ENCODE data around the gene MAD1L1.

The MAD1L1 gene

GRCh38 chr7:2213551-2214215 is 19.1 kb downstream of the MAD1L1 start:
- TF ChIP-seq, protein P1, sequence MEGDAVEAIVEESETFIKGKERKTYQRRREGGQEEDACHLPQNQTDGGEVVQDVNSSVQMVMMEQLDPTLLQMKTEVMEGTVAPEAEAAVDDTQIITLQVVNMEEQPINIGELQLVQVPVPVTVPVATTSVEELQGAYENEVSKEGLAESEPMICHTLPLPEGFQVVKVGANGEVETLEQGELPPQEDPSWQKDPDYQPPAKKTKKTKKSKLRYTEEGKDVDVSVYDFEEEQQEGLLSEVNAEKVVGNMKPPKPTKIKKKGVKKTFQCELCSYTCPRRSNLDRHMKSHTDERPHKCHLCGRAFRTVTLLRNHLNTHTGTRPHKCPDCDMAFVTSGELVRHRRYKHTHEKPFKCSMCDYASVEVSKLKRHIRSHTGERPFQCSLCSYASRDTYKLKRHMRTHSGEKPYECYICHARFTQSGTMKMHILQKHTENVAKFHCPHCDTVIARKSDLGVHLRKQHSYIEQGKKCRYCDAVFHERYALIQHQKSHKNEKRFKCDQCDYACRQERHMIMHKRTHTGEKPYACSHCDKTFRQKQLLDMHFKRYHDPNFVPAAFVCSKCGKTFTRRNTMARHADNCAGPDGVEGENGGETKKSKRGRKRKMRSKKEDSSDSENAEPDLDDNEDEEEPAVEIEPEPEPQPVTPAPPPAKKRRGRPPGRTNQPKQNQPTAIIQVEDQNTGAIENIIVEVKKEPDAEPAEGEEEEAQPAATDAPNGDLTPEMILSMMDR (IDR thresholded peaks at IDR 0.05) = no peak
- Histone ChIP-seq H3K27ac (no peak overlapping the region), H3K27me3 (no peaks in the 10 kb centered on the region), H3K36me3 (peaks cover 97% of the 10 kb centered on the region), H3K4me1 (ENCODE audit: control insufficient read depth in 1 of 2, insufficient read depth in 1 of 2, low read depth in 1 of 2, low read length in 1 of 2) (no peaks in the 10 kb centered on the region), H3K9me3 (no peaks in the 10 kb centered on the region), H3K4me3 (ENCODE audit: low read depth in 1 of 2, low read length in 1 of 2) (no peak overlapping the region)

GRCh38 chr7:2212906-2213305 is 19.8 kb downstream of the MAD1L1 start:
- Histone ChIP-seq H3K27me3 (no peaks in the 10 kb centered on the region), H3K4me1 (ENCODE audit: control insufficient read depth in 1 of 2, insufficient read depth in 1 of 2, low read depth in 1 of 2, low read length in 1 of 2) (no peaks in the 10 kb centered on the region), H3K4me3 (ENCODE audit: low read depth in 1 of 2, low read length in 1 of 2) (no peak overlapping the region), H3K36me3 (peaks cover 97% of the 10 kb centered on the region), H3K27ac (no peak overlapping the region), H3K9me3 (no peaks in the 10 kb centered on the region)
- TF ChIP-seq, protein P1 (IDR thresholded peaks at IDR 0.05) = no peak

GRCh38 chr7:2211926-2212325 is 20.8 kb downstream of the MAD1L1 start:
- Histone ChIP-seq H3K4me3 (ENCODE audit: low read depth in 1 of 2, low read length in 1 of 2) (no peak overlapping the region), H3K36me3 (peaks cover 96% of the 10 kb centered on the region), H3K27me3 (no peaks in the 10 kb centered on the region), H3K9me3 (no peaks in the 10 kb centered on the region), H3K4me1 (ENCODE audit: control insufficient read depth in 1 of 2, insufficient read depth in 1 of 2, low read depth in 1 of 2, low read length in 1 of 2) (no peaks in the 10 kb centered on the region), H3K27ac (no peak overlapping the region)
- TF ChIP-seq, protein P1 (IDR thresholded peaks at IDR 0.05) = no peak

DNA sequence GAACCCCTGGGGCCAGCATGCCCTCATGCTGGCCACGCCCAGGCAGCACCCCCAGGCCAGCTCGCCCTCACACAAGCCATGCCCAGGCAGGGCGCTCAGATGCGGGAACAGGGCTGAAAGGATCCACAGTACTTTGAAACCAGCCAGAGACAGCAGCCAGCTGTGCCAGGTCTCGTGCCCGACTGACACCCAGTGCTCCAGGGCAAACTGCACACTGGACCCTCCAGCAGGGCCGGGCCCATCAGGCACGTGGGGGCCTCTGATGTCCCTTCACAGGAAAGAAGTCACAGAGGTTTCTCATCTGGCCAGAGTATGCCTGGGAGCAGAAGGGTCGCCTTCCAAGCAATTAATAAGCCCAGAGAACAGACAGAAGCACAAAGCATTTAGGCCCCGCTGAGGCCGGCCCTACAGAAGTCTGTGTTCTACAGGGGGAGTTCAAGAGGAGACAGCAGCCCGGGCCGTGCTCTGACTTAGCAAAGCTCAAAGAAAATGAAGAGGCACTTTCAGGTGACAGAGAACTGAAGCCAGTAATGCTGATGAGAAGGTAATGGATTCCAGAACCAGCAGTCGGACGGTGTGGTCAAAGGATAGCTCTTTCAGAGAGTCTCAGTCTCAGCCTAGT is 21.4 kb downstream of the MAD1L1 start:
- H3K9me3 ChIP-seq = no peaks in the 10 kb centered on the region
- no peak overlapping the region for H3K4me3 ChIP-seq (ENCODE audit: low read depth in 1 of 2, low read length in 1 of 2)
- H3K4me1 ChIP-seq (ENCODE audit: control insufficient read depth in 1 of 2, insufficient read depth in 1 of 2, low read depth in 1 of 2, low read length in 1 of 2) = no peaks in the 10 kb centered on the region
- no peak overlapping the region for H3K27ac ChIP-seq
- TF ChIP-seq, protein P1 (IDR thresholded peaks at IDR 0.05) = no peak
- peaks cover 91% of the 10 kb centered on the region for H3K36me3 ChIP-seq
- H3K27me3 ChIP-seq = no peaks in the 10 kb centered on the region

DNA sequence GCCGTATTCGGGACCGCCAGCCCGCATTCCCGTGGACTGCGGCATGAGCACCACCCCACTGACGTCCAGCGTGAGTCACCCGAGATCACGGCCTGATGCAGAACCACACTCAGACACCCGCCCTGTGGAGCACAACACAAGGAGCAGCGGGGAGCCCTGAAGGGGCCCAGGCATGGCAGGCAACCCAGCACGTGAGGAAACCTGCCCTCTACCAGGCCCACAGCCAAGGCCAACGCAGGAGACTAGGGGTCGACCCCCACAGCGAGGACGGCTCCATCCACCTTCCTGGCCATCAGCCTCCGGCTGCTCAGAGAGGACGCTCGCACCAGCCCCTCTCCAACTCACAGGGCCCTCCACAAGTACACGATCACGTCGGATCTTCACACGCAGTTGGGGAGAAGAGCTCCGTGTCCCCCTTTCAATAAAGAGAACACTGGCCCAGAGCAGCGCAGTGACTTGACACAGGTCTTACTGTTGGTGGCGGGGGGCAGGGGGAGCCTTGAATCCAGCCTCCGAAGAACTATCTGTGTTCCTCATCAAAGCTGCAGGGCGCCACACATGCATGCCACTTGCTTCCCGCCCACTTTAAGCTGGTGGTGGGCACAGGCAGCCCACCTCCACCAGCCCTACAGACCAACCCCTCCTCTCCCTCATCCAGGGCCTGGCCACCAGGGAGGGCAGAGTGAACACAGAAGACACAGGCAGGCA is 22.0 kb downstream of the MAD1L1 start:
- no peak overlapping the region for H3K4me3 ChIP-seq (ENCODE audit: low read depth in 1 of 2, low read length in 1 of 2)
- no peak overlapping the region for H3K27ac ChIP-seq
- H3K36me3 ChIP-seq = peaks cover 89% of the 10 kb centered on the region
- H3K4me1 ChIP-seq (ENCODE audit: control insufficient read depth in 1 of 2, insufficient read depth in 1 of 2, low read depth in 1 of 2, low read length in 1 of 2) = no peaks in the 10 kb centered on the region
- no peaks in the 10 kb centered on the region for H3K27me3 ChIP-seq
- no peaks in the 10 kb centered on the region for H3K9me3 ChIP-seq
- TF ChIP-seq, protein P1 (IDR thresholded peaks at IDR 0.05) = no peak
